K562 (cell line): ENCODE data around the gene HYAL1. TPM values are rescaled to one million over a fixed set of nuclear protein-coding genes. Genes with fewer than 3 reads are reported as not detected.

Experiments used
- EP400 ChIP-seq: fragments of 450-650 bp; IDR thresholded peaks from 2 replicates; pipeline ENCODE4 v1.6.1; 2017; ENCODE audit warnings: antibody characterized with exemption, mild to moderate bottlenecking, moderate library complexity
- FOSL1 ChIP-seq: fragments of 200-800 bp; sonication (Bioruptor generic); conservative IDR thresholded peaks from 2 replicates; pipeline ENCODE4 v1.6.1; 2016; ENCODE audit warnings: missing genetic modification characterization, missing compliant biosample characterization
- GABPA ChIP-seq: fragments of 200-800 bp; sonication (Bioruptor generic); conservative IDR thresholded peaks from 2 replicates; pipeline ENCODE4 v1.6.1; 2016; ENCODE audit warnings: low read depth, missing genetic modification characterization, missing compliant biosample characterization
- HNRNPK ChIP-seq: fragments of 200-400 bp; formaldehyde crosslinking; IDR thresholded peaks from one replicate; pipeline ENCODE4 v1.6.1; 2018; ENCODE audit warnings: mild to moderate bottlenecking, low read depth, low read length; ENCODE audit not compliant: poor library complexity, severe bottlenecking
- HOMEZ ChIP-seq: fragments of 250-450 bp; sonication (Bioruptor Pico); IDR thresholded peaks from 2 replicates; pipeline ENCODE4 v1.4.0; 2020; ENCODE audit warnings: mild to moderate bottlenecking, moderate library complexity
- IFI16 ChIP-seq: fragments of 250-450 bp; sonication (Bioruptor Pico); IDR thresholded peaks from 2 replicates; pipeline ENCODE4 v2.1.2; 2022; ENCODE audit warnings: mild to moderate bottlenecking, inconsistent platforms
- KAT2B ChIP-seq: IDR thresholded peaks from one replicate; pipeline ENCODE4 v1.6.1; 2012; ENCODE audit warnings: low read depth, mild to moderate bottlenecking, control low read depth, inconsistent platforms, low read length, moderate library complexity
- NFIC ChIP-seq: fragments of 450-650 bp; IDR thresholded peaks from 2 replicates; pipeline ENCODE4 v1.6.1; 2017; ENCODE audit warnings: mild to moderate bottlenecking, inconsistent platforms
- NR0B1 ChIP-seq: fragments of 450-650 bp; IDR thresholded peaks from one replicate; pipeline ENCODE4 v1.6.1; 2018; ENCODE audit warnings: mild to moderate bottlenecking, moderate library complexity; ENCODE audit not compliant: partially characterized antibody
- PYGO2 ChIP-seq: fragments of 450-650 bp; IDR thresholded peaks from 2 replicates; pipeline ENCODE4 v1.6.1; 2016; ENCODE audit warnings: mild to moderate bottlenecking, missing genetic modification characterization, moderate library complexity, missing compliant biosample characterization
- SIN3B ChIP-seq: fragments of 450-650 bp; IDR thresholded peaks from 2 replicates; pipeline ENCODE4 v1.6.1; 2017; ENCODE audit warnings: low read depth, mild to moderate bottlenecking, moderate library complexity
- SMARCA4 ChIP-seq: fragments of 450-650 bp; IDR thresholded peaks from 2 replicates; pipeline ENCODE4 v1.6.1; 2016
- SNRNP70 ChIP-seq: fragments of 200-400 bp; formaldehyde crosslinking; optimal IDR thresholded peaks from 2 replicates; pipeline ENCODE3; 2017; ENCODE audit warnings: low read depth, low read length
- ZBTB1 ChIP-seq: sonication (generic); formaldehyde crosslinking; IDR thresholded peaks from 2 replicates; pipeline ENCODE4 v1.8.1; 2023; ENCODE audit warnings: missing genetic modification reagents, low read depth, mild to moderate bottlenecking, borderline replicate concordance
- ZNF12 ChIP-seq: sonication (generic); formaldehyde crosslinking; IDR thresholded peaks from 2 replicates; pipeline ENCODE4 v1.4.0; 2020; ENCODE audit warnings: mild to moderate bottlenecking, missing genetic modification reagents
- polyA plus RNA-seq, 8 experiments: library from polyadenylated mRNA; depleted of rRNA in 4 of 8; stranded (reverse) in 5 of 8; unstranded in 3 of 8; fragments of >200 nt; fragmentation: Nextera tagmentation in 2 of 8; fragmentation: Illumina TruSeq in 1 of 8; extraction: Ambion mirVana in 2 of 8; extraction: Trizol in 1 of 8; gene quantifications; 2 replicates each; pipeline versions ENCODE4 v1.2.1 to v1.2.3, GENCODE V29; 2011 to 2014; ENCODE audit warnings: inconsistent platforms in 1 of 8, missing spikeins in 1 of 8
- total RNA-seq, 7 experiments: library from RNA; depleted of rRNA in 6 of 7; stranded (reverse); fragments of >200 nt in 6 of 7; fragmentation: Illumina TruSeq in 2 of 7; extraction: Trizol in 2 of 7; gene quantifications; 2 replicates each; pipeline versions ENCODE4 v1.2.1 to v1.2.3, GENCODE V29; 2011 to 2021; ENCODE audit warnings: low replicate concordance in 1 of 7
- TF ChIP-seq, protein P1 (sequence below): fragments of 250-450 bp; sonication (Bioruptor Pico); IDR thresholded peaks from 2 replicates; pipeline ENCODE4 v1.4.0; 2020; ENCODE audit warnings: borderline replicate concordance
- TF ChIP-seq, protein P2 (sequence below): fragments of 150-350 bp; IDR thresholded peaks from 2 replicates; pipeline ENCODE4 v1.6.1; 2014; ENCODE audit warnings: low read depth, mild to moderate bottlenecking, low read length, borderline replicate concordance
- TF ChIP-seq, protein P3 (sequence below), 2 experiments: fragments of 450-650 bp; IDR thresholded peaks; 2 replicates each; pipeline ENCODE4 v1.6.1; 2016

Gene HYAL1
- total and polyA plus RNA-seq, 9 of the 15 experiments (the other 6 are each of a cell fraction or from before 2014, with no cell fraction given), result 1.4 to 8.5 (median 4.7) TPM

DNA sequence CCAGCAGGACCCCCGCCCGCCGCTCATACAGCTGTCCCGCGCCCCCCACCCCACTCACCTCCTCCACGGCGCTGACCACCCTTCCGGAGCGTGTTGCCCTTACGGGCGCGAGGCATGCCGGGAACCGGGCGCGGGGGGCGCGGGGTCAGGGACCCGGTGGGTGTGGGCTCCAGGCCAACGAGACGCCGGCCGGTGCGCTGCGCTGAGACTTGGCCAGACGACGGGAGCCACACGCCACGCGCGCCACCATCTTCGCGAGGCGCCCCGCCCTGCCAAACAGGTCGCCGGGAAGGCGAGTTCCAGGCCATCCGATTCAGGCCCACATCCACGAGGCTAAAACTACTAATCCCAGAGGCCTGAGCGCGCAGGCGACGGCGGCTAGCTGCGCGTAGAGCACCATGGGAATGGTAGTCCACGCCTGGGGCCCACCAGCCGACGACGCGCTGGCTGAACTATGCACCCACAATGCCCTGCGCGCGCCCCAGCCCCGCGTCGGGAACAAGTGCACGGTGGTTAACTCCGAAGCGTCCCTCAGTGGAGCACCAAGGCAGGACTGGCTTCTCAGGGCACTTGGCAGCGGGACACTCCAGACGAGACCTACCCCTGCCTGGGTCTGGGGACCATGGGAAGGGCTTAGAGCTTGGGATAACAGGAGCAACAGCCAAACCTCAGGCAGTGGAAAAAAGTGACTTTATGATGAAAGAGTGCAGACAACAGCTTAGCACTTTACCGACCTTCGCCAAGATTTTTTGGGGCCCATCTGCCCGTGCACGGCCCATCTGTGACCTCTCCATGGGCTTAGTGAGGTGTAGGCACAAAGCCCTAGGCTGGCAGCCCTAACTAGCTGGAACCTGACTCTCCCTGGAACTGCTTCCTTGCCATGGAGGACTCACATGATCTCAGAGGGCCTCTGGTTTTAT lies 11.0 kb downstream of the HYAL1 start, which contains the start of gene IFRD2 (continued):
- TF ChIP-seq FOSL1 (tag) (no peak; the same call in 1 of the 2 replicates), NFIC (peak; percentile 66), IFI16 (CRISPR knock-in tag) (no peak), SNRNP70 (no peak), EP400 (peak; percentile 90), SIN3B (peak; percentile 81), SMARCA4 (no peak), NR0B1 (no peak), GABPA (tag) (peak; percentile 63), KAT2B (no peak), PYGO2 (tag) (no peak), ZBTB1 (CRISPR knock-in tag) (no peak), HNRNPK (no peak), HOMEZ (CRISPR knock-in tag) (no peak), ZNF12 (no peak)
- TF ChIP-seq, protein P1, sequence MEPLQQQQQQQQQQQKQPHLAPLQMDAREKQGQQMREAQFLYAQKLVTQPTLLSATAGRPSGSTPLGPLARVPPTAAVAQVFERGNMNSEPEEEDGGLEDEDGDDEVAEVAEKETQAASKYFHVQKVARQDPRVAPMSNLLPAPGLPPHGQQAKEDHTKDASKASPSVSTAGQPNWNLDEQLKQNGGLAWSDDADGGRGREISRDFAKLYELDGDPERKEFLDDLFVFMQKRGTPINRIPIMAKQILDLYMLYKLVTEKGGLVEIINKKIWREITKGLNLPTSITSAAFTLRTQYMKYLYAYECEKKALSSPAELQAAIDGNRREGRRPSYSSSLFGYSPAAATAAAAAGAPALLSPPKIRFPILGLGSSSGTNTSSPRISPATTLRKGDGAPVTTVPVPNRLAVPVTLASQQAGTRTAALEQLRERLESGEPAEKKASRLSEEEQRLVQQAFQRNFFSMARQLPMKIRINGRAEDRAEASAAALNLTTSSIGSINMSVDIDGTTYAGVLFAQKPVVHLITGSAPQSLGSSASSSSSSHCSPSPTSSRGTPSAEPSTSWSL (CRISPR knock-in tag), result no peak
- TF ChIP-seq, protein P2, sequence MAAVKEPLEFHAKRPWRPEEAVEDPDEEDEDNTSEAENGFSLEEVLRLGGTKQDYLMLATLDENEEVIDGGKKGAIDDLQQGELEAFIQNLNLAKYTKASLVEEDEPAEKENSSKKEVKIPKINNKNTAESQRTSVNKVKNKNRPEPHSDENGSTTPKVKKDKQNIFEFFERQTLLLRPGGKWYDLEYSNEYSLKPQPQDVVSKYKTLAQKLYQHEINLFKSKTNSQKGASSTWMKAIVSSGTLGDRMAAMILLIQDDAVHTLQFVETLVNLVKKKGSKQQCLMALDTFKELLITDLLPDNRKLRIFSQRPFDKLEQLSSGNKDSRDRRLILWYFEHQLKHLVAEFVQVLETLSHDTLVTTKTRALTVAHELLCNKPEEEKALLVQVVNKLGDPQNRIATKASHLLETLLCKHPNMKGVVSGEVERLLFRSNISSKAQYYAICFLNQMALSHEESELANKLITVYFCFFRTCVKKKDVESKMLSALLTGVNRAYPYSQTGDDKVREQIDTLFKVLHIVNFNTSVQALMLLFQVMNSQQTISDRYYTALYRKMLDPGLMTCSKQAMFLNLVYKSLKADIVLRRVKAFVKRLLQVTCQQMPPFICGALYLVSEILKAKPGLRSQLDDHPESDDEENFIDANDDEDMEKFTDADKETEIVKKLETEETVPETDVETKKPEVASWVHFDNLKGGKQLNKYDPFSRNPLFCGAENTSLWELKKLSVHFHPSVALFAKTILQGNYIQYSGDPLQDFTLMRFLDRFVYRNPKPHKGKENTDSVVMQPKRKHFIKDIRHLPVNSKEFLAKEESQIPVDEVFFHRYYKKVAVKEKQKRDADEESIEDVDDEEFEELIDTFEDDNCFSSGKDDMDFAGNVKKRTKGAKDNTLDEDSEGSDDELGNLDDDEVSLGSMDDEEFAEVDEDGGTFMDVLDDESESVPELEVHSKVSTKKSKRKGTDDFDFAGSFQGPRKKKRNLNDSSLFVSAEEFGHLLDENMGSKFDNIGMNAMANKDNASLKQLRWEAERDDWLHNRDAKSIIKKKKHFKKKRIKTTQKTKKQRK, result no peak
- TF ChIP-seq, protein P3, sequence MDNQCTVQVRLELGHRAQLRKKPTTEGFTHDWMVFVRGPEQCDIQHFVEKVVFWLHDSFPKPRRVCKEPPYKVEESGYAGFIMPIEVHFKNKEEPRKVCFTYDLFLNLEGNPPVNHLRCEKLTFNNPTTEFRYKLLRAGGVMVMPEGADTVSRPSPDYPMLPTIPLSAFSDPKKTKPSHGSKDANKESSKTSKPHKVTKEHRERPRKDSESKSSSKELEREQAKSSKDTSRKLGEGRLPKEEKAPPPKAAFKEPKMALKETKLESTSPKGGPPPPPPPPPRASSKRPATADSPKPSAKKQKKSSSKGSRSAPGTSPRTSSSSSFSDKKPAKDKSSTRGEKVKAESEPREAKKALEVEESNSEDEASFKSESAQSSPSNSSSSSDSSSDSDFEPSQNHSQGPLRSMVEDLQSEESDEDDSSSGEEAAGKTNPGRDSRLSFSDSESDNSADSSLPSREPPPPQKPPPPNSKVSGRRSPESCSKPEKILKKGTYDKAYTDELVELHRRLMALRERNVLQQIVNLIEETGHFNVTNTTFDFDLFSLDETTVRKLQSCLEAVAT (IDR thresholded peaks at IDR 0.05), result no peak
